Measurements from ENCODE around the gene ZC3H14.

ZC3H14 gene

DNA sequence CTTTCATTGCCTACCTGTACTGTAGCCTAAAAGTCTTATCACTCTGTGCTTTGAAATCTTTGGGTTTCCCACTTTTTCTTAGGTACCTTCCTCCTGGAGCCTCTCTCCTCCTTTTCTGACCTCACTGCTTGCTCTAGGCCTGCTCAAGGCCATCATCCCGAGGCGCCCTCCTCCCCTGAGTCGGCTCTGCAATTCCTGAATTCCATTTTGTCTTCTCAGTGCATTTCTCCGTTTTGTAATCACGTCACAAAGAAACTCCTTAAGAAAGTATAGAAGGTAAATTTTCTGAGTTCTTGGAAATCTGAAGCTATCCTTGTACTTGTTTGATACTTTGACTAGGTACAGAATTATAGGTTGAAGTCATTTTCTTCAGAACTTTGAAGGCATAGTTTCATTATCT, 25.2 kb downstream of the ZC3H14 start:
- Histone ChIP-seq H3K9ac (ENCODE audit: low read length) (no peak overlapping the region), H3K27me3 (replicated peaks; ENCODE audit: control insufficient read depth, insufficient read depth, low read length) (no peaks in the 10 kb centered on the region), H3K4me3 (ENCODE audit: low read length) (no peak overlapping the region), H3K9me3 (ENCODE audit: control insufficient read depth, low read length) (no peaks in the 10 kb centered on the region), H3K36me3 (ENCODE audit: control insufficient read depth, insufficient read depth, low read length, severe bottlenecking) (peaks cover 87% of the 10 kb centered on the region), H3K4me1 (ENCODE audit: control insufficient read depth, insufficient read depth, low read length) (peaks cover 4% of the 10 kb centered on the region)
- no peak for DNase-seq (ENCODE audit: low read depth)

DNA sequence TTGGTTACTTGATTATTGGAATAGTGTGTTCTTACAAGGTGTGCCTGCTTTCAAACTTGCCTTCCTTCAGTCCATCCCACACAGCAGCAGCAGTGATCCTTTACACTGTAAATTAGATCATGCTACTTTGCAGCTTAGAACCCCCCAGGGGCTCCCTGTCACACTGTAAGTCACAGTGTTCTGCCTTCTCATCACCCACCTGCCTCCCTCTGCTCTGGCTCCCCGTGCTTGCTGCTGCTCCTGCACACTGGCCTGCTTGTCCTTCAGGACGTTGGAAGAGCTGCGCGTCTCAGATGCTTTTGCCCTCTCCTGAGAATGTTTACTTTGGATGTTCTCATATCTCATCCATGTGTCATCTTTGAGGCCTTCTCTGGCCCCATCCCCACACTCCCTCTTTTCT, 27.3 kb downstream of the ZC3H14 start:
- Histone ChIP-seq H3K9ac (ENCODE audit: low read length) (no peak overlapping the region), H3K9me3 (ENCODE audit: control insufficient read depth, low read length) (no peaks in the 10 kb centered on the region), H3K4me3 (ENCODE audit: low read length) (no peak overlapping the region), H3K36me3 (ENCODE audit: control insufficient read depth, insufficient read depth, low read length, severe bottlenecking) (peaks cover 84% of the 10 kb centered on the region), H3K4me1 (ENCODE audit: control insufficient read depth, insufficient read depth, low read length) (no peaks in the 10 kb centered on the region), H3K27me3 (replicated peaks; ENCODE audit: control insufficient read depth, insufficient read depth, low read length) (no peaks in the 10 kb centered on the region)
- DNase-seq (ENCODE audit: low read depth), result peak; percentile 3

DNA sequence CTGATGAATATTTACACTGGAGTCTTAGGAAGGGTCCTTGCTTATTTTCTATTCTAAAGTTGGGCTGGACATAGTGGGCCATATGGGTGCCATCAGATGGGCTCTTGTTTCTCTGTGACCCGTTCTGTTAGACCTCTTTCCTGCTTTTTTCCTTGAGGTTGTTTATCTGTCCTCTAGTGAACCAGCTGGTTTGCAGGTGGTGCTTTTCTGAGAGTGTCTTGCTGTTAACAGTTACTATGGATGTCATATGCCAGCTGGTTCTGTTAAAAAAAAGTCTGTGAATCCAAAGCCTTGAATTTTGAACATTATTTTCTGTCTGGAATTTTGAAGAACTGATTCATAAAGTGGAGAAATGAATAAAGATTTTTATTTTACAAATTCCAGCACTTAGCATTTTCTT, 29.2 kb downstream of the ZC3H14 start:
- Histone ChIP-seq H3K4me1 (ENCODE audit: control insufficient read depth, insufficient read depth, low read length) (no peaks in the 10 kb centered on the region), H3K4me3 (ENCODE audit: low read length) (no peak overlapping the region), H3K9ac (ENCODE audit: low read length) (no peak overlapping the region), H3K27me3 (replicated peaks; ENCODE audit: control insufficient read depth, insufficient read depth, low read length) (no peaks in the 10 kb centered on the region), H3K36me3 (ENCODE audit: control insufficient read depth, insufficient read depth, low read length, severe bottlenecking) (peaks cover 84% of the 10 kb centered on the region), H3K9me3 (ENCODE audit: control insufficient read depth, low read length) (no peaks in the 10 kb centered on the region)
- no peak for DNase-seq (ENCODE audit: low read depth)

DNA sequence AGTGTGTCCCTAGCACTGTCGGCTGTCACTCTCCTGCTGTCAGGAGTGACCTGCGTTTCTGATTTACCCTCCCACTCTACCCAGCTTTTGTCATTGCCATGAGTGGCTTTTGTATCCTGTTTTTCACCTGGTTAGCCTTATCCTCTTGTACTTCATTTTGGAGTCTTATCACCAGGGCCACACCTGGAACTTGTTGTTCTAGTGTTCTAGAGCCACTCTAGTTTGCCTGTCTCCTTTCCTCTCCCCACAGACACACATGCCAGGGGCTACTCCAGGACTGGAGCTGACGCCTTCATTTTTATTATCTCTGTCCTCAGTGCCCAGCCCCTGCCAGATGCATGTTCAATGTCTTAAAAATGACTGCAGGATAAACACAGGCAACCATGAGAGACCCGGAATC, 34.2 kb downstream of the ZC3H14 start:
- Histone ChIP-seq H3K27me3 (replicated peaks; ENCODE audit: control insufficient read depth, insufficient read depth, low read length) (no peaks in the 10 kb centered on the region), H3K4me3 (ENCODE audit: low read length) (no peak overlapping the region), H3K4me1 (ENCODE audit: control insufficient read depth, insufficient read depth, low read length) (no peaks in the 10 kb centered on the region), H3K36me3 (ENCODE audit: control insufficient read depth, insufficient read depth, low read length, severe bottlenecking) (peaks cover 86% of the 10 kb centered on the region), H3K9me3 (ENCODE audit: control insufficient read depth, low read length) (no peaks in the 10 kb centered on the region), H3K9ac (ENCODE audit: low read length) (no peak overlapping the region)
- DNase-seq (ENCODE audit: low read depth), result no peak

DNA sequence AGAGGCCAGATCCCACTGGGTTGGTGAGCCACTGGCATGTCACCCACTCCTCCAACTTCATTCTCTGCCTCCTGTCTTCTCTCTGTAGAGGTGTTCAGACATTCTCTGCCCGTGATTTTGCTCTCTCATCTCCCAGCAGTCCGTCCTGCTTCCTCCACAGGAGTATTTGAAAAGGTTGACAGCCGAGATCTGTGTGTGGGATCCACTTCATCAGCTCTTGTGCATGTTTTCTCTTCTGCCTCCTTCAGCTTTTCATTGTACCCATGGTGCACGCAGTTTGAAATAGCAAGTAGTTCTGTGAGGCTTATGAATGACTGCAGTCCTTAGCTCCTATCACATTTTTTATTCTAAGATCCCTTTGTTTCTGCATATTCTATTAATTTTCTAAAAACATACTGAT, 34.8 kb downstream of the ZC3H14 start:
- no peak for DNase-seq (ENCODE audit: low read depth)
- no peaks in the 10 kb centered on the region for H3K9me3 ChIP-seq (ENCODE audit: control insufficient read depth, low read length)
- H3K27me3 ChIP-seq (replicated peaks; ENCODE audit: control insufficient read depth, insufficient read depth, low read length), result no peaks in the 10 kb centered on the region
- H3K36me3 ChIP-seq (ENCODE audit: control insufficient read depth, insufficient read depth, low read length, severe bottlenecking), result peaks cover 92% of the 10 kb centered on the region
- H3K9ac ChIP-seq (ENCODE audit: low read length), result no peak overlapping the region
- H3K4me1 ChIP-seq (ENCODE audit: control insufficient read depth, insufficient read depth, low read length), result no peaks in the 10 kb centered on the region
- no peak overlapping the region for H3K4me3 ChIP-seq (ENCODE audit: low read length)

DNA sequence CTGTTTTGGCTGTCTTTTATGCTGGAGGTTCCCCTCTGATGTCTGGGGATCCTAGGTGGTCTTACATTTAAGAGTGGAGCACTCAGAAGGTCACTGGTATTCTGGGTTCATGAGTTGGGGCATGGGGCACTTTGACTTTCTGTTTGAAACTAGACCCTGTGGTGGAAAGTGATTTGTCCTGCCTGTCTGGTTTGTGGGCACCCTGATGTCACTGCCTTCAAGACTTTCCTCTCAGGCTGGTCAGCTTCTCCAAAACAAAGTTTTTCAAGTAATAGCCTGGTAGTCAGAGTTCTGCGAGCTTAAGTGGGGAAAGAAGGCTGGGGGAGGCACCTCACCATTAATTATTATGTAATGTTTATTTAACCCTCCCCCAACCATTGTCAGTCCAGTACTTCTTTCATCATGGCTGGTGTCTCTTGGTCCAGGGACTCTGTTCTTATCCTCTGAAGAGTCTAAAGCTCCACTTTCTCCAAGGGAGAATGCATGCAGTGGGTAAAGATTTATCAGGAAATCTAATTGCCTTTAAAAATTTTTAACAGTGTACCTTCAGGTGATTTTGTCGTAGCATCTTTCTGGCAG, 35.3 kb downstream of the ZC3H14 start:
- peaks cover 97% of the 10 kb centered on the region for H3K36me3 ChIP-seq (ENCODE audit: control insufficient read depth, insufficient read depth, low read length, severe bottlenecking)
- H3K4me1 ChIP-seq (ENCODE audit: control insufficient read depth, insufficient read depth, low read length), result no peaks in the 10 kb centered on the region

DNA sequence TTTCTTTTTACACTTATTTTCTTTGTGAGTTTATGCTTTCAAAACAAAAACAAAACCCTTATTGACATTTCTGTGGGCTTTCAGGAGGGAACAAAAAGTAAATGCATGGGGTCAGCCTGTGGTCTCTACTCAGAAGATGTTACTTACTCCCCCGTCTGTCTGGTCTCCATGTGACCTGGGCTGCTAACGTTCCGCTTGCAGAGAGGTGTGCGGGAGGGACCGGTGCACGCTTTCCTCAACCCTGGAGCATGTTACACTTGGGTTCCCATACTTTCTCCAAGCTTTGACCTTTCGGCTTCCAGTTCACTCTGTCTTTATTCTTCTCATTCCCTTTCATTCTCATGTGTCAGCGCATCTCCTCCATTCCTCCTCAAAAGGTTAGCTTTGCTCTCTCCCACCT, 36.5 kb downstream of the ZC3H14 start:
- Histone ChIP-seq H3K9ac (ENCODE audit: low read length) (no peak overlapping the region), H3K27me3 (replicated peaks; ENCODE audit: control insufficient read depth, insufficient read depth, low read length) (no peaks in the 10 kb centered on the region), H3K4me1 (ENCODE audit: control insufficient read depth, insufficient read depth, low read length) (no peaks in the 10 kb centered on the region), H3K36me3 (ENCODE audit: control insufficient read depth, insufficient read depth, low read length, severe bottlenecking) (peaks cover 98% of the 10 kb centered on the region), H3K4me3 (ENCODE audit: low read length) (no peak overlapping the region), H3K9me3 (ENCODE audit: control insufficient read depth, low read length) (no peaks in the 10 kb centered on the region)
- DNase-seq (ENCODE audit: low read depth), result no peak

More for the DNA sequence above, 35.3 kb downstream of the ZC3H14 start:
- Histone ChIP-seq H3K4me3 (ENCODE audit: low read length) (no peak overlapping the region), H3K9ac (ENCODE audit: low read length) (no peak overlapping the region), H3K9me3 (ENCODE audit: control insufficient read depth, low read length) (no peaks in the 10 kb centered on the region), H3K27me3 (replicated peaks; ENCODE audit: control insufficient read depth, insufficient read depth, low read length) (no peaks in the 10 kb centered on the region)
- no peak for DNase-seq (ENCODE audit: low read depth)

DNA sequence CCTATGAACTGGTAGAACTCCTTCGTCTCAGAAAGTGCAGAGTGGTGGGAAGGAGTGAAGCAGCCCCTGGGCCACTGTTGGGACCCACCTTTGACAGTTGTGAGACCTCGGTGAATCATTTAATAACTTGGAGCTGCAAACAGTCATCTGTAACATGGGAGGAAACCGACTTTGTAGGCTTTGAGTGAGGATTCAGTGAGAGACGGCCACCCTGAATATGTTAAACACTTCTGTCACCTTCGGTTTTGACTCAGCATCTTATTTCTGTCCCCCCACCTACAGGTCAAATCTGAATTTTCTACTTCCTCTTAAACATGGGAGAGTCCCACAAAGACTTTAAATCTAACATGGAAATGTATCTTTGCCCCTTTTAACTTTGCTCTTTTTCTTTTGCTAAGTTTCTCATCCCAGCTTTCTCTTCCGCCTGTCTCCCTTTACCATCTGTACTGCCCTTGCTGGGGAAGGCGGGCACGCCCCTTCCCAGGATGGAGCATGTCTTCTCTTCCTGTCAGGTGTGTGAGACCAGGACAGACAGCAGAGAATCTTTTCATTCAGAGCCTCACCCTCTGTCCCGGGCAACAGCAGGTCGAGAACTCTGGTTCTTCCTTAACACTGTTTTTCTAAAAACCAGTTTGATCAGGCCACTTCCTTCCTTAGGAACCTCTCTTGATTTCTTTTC, 37.1 kb downstream of the ZC3H14 start:
- Histone ChIP-seq H3K4me3 (ENCODE audit: low read length) (no peak overlapping the region), H3K9me3 (ENCODE audit: control insufficient read depth, low read length) (no peaks in the 10 kb centered on the region), H3K36me3 (ENCODE audit: control insufficient read depth, insufficient read depth, low read length, severe bottlenecking) (peaks cover 99% of the 10 kb centered on the region), H3K27me3 (replicated peaks; ENCODE audit: control insufficient read depth, insufficient read depth, low read length) (no peaks in the 10 kb centered on the region), H3K9ac (ENCODE audit: low read length) (no peak overlapping the region), H3K4me1 (ENCODE audit: control insufficient read depth, insufficient read depth, low read length) (no peaks in the 10 kb centered on the region)
- DNase-seq (ENCODE audit: low read depth), result no peak

DNA sequence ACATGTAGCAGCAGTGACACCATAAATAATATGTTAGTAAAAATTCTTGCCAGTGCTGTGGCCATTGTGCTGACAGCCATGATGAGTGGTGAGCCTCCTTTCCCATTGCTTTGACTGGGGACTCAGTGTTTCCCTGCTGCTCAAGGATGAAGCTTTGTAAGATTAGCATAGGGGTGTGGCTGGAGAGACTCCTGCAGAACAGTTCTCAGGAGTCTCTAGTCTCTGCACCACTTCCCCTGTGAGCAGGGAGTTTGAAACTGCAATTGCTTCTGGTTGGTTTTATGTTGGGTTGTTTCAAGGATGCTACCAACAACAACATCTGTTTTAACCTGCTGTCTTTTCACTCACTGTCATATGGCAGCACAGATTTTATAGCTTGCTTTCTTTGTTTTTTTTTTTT, 41.4 kb downstream of the ZC3H14 start:
- H3K36me3 ChIP-seq (ENCODE audit: control insufficient read depth, insufficient read depth, low read length, severe bottlenecking), result peaks cover 88% of the 10 kb centered on the region

DNA sequence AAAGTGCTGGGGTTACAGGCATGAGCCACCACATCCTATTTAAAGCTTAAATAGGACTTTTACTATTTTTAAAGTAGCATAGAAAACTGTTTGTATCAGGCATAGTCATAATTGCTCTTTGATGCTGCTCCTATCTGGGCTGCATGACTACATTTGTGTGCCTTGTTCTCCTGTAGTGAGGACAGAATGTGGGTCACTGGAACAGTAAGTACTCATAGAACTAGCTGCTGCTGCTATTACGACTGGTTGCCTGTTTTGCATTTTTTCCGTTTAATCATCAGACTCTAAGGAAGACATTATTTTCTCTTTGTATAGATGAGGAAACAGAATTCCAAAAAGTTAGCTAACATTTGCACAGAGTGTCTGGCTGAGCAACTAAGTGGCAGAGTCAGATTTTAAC, 42.8 kb downstream of the ZC3H14 start:
- no peaks in the 10 kb centered on the region for H3K9me3 ChIP-seq (ENCODE audit: control insufficient read depth, low read length)
- no peak overlapping the region for H3K9ac ChIP-seq (ENCODE audit: low read length)
- no peak overlapping the region for H3K4me3 ChIP-seq (ENCODE audit: low read length)
- H3K27me3 ChIP-seq (replicated peaks; ENCODE audit: control insufficient read depth, insufficient read depth, low read length), result no peaks in the 10 kb centered on the region
- DNase-seq (ENCODE audit: low read depth), result peak; percentile 12
- peaks cover 88% of the 10 kb centered on the region for H3K36me3 ChIP-seq (ENCODE audit: control insufficient read depth, insufficient read depth, low read length, severe bottlenecking)
- H3K4me1 ChIP-seq (ENCODE audit: control insufficient read depth, insufficient read depth, low read length), result peaks cover 9% of the 10 kb centered on the region

More for the DNA sequence above, 41.4 kb downstream of the ZC3H14 start:
- Histone ChIP-seq H3K9me3 (ENCODE audit: control insufficient read depth, low read length) (no peaks in the 10 kb centered on the region), H3K27me3 (replicated peaks; ENCODE audit: control insufficient read depth, insufficient read depth, low read length) (no peaks in the 10 kb centered on the region), H3K4me1 (ENCODE audit: control insufficient read depth, insufficient read depth, low read length) (peaks cover 9% of the 10 kb centered on the region), H3K4me3 (ENCODE audit: low read length) (no peak overlapping the region), H3K9ac (ENCODE audit: low read length) (no peak overlapping the region)
- DNase-seq (ENCODE audit: low read depth), result no peak

DNA sequence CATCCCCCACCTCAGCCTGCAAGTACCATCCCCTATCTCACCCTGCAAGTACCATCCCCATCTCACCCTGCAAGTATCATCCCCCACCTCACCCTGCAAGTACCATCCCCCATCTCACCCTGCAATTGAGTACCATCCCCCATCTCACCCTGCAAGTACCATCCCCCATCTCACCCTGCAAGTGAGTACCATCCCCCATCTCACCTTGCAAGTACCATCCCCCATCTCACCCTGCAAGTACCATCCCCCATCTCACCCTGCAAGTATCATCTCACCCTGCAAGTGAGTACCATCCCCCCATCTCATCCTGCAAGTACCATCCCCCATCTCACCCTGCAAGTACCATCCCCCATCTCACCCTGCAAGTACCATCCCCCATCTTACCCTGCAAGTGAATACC, 45.0 kb downstream of the ZC3H14 start:
- Histone ChIP-seq H3K4me3 (ENCODE audit: low read length) (no peak overlapping the region), H3K36me3 (ENCODE audit: control insufficient read depth, insufficient read depth, low read length, severe bottlenecking) (peaks cover 87% of the 10 kb centered on the region), H3K4me1 (ENCODE audit: control insufficient read depth, insufficient read depth, low read length) (peaks cover 9% of the 10 kb centered on the region), H3K9ac (ENCODE audit: low read length) (no peak overlapping the region), H3K27me3 (replicated peaks; ENCODE audit: control insufficient read depth, insufficient read depth, low read length) (no peaks in the 10 kb centered on the region), H3K9me3 (ENCODE audit: control insufficient read depth, low read length) (no peaks in the 10 kb centered on the region)
- no peak for DNase-seq (ENCODE audit: low read depth)

DNA sequence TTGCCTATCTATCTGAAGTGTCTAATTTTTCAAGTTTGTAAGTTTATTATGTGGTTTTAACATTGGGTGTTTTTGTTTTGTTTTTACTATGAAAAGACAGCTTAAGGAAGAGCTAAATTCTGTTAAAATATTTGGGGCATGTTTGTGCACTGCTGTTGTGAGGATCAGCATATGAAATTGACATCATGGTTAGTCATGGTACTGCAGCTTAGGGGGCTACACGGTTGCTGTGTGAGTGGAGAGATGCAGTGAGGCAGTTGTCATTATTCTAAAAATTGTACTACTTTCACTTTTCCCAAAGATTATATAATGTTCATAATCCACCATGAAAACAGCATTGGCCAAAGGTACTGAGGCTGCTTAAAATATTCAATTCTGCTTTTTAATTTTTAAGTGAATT, 49.0 kb downstream of the ZC3H14 start:
- Histone ChIP-seq H3K9me3 (ENCODE audit: control insufficient read depth, low read length) (no peaks in the 10 kb centered on the region), H3K4me3 (ENCODE audit: low read length) (no peak overlapping the region), H3K9ac (ENCODE audit: low read length) (no peak overlapping the region), H3K27me3 (replicated peaks; ENCODE audit: control insufficient read depth, insufficient read depth, low read length) (no peaks in the 10 kb centered on the region), H3K4me1 (ENCODE audit: control insufficient read depth, insufficient read depth, low read length) (peaks cover 18% of the 10 kb centered on the region), H3K36me3 (ENCODE audit: control insufficient read depth, insufficient read depth, low read length, severe bottlenecking) (peaks cover 68% of the 10 kb centered on the region)
- DNase-seq (ENCODE audit: low read depth), result no peak

Data from adipocyte (in vitro differentiated cells).